Superior temporal gyrus (tissue), 1 donor: Measurements from ENCODE around the gene EFNB2.

Source experiments
- DNase-seq: peaks from one replicate; pipeline ENCODE4 v3.0.0-alpha.2; 2016; ENCODE audit errors: extremely low spot score

The EFNB2 gene

GRCh38 chr13:106450991-106451390 lies 84.5 kb downstream of the EFNB2 start:
- DNase-seq = no peak

- no peak for DNase-seq
These were observed 86.4 kb downstream of the EFNB2 start for GRCh38 chr13:106449096-106449495.

GRCh38 chr13:106445996-106446395 lies 89.5 kb downstream of the EFNB2 start:
- no peak for DNase-seq

GRCh38 chr13:106443607-106444322 lies 91.7 kb downstream of the EFNB2 start:
- no peak for DNase-seq

GRCh38 chr13:106440866-106441265 lies 94.6 kb downstream of the EFNB2 start:
- no peak for DNase-seq
